ENCODE results near the gene NFKB1.
A peak's percentile ranks its signal among the peaks of the same experiment; 100 is the strongest.
"Not testable (repeated sequence)": the region's sequence is repeated elsewhere in the genome, so short reads cannot be mapped to it uniquely, and the experiment has no call there.

NFKB1 gene

GRCh38 chr4:102610476-102610875, 109.3 kb downstream of the NFKB1 start:
- in situ Hi-C loops (cut with MboI; ENCODE audit: low sequenced_read_pairs) = loop anchor here (25.0 kb wide), 1 partner anchor 173 kb away; no protein-coding TSS in a partner anchor
- peaks cover 18% of the 10 kb centered on the region for H3K36me3 ChIP-seq (replicated peaks)

GRCh38 chr4:102612210-102612609, 111.1 kb downstream of the NFKB1 start:
- Histone ChIP-seq H3K9me3 (no peaks in the 10 kb centered on the region), H3K36me3 (replicated peaks) (peaks cover 18% of the 10 kb centered on the region), H3K4me3 (no peak overlapping the region), H3K27me3 (ENCODE audit: low read depth) (no peaks in the 10 kb centered on the region), H3K4me1 (no peaks in the 10 kb centered on the region)
- no peak for DNase-seq (ENCODE audit: low spot score in 2 of 2)
- in situ Hi-C loops (cut with MboI; ENCODE audit: low sequenced_read_pairs) = loop anchor here (25.0 kb wide), 1 partner anchor 175 kb away; no protein-coding TSS in a partner anchor

More at GRCh38 chr4:102610476-102610875, 109.3 kb downstream of the NFKB1 start:
- no peak for DNase-seq (ENCODE audit: low spot score in 2 of 2)
- Histone ChIP-seq H3K4me3 (no peak overlapping the region), H3K9me3 (no peaks in the 10 kb centered on the region), H3K4me1 (no peaks in the 10 kb centered on the region), H3K27me3 (ENCODE audit: low read depth) (no peaks in the 10 kb centered on the region)

- Histone ChIP-seq H3K4me3 (no peak overlapping the region), H3K9me3 (no peaks in the 10 kb centered on the region), H3K4me1 (no peaks in the 10 kb centered on the region), H3K27me3 (ENCODE audit: low read depth) (no peaks in the 10 kb centered on the region), H3K36me3 (replicated peaks) (peaks cover 18% of the 10 kb centered on the region)
- DNase-seq (ENCODE audit: low spot score in 2 of 2) = no peak
- in situ Hi-C loops (cut with MboI; ENCODE audit: low sequenced_read_pairs) = loop anchor here (25.0 kb wide), 1 partner anchor 176 kb away; no protein-coding TSS in a partner anchor
These were observed 111.7 kb downstream of the NFKB1 start for GRCh38 chr4:102612824-102613366.

- no peaks in the 10 kb centered on the region for H3K27me3 ChIP-seq (ENCODE audit: low read depth)
- peaks cover 13% of the 10 kb centered on the region for H3K36me3 ChIP-seq (replicated peaks)
- H3K4me3 ChIP-seq = no peak overlapping the region
- DNase-seq (ENCODE audit: low spot score in 2 of 2) = no peak
- in situ Hi-C loops (cut with MboI; ENCODE audit: low sequenced_read_pairs) = loop anchor here (25.0 kb wide), 1 partner anchor 178 kb away; no protein-coding TSS in a partner anchor
- H3K9me3 ChIP-seq = no peaks in the 10 kb centered on the region
- H3K4me1 ChIP-seq = no peaks in the 10 kb centered on the region
These were observed 113.6 kb downstream of the NFKB1 start for GRCh38 chr4:102614801-102615200.

GRCh38 chr4:102616636-102617035, 115.5 kb downstream of the NFKB1 start:
- Histone ChIP-seq H3K27me3 (ENCODE audit: low read depth) (no peaks in the 10 kb centered on the region), H3K4me1 (no peaks in the 10 kb centered on the region), H3K4me3 (no peak overlapping the region), H3K9me3 (no peaks in the 10 kb centered on the region), H3K36me3 (replicated peaks) (peaks cover 4% of the 10 kb centered on the region; the same call in 1 of the 2 replicates)
- no peak for DNase-seq (ENCODE audit: low spot score in 2 of 2)
- in situ Hi-C loops (cut with MboI; ENCODE audit: low sequenced_read_pairs) = loop anchor here (25.0 kb wide), 1 partner anchor 179 kb away; no protein-coding TSS in a partner anchor

GRCh38 chr4:102619021-102619420, 117.9 kb downstream of the NFKB1 start:
- not testable (repeated sequence) for H3K9me3 ChIP-seq; H3K4me1 ChIP-seq; H3K36me3 ChIP-seq (replicated peaks); H3K4me3 ChIP-seq; DNase-seq (ENCODE audit: low spot score in 2 of 2); H3K27me3 ChIP-seq (ENCODE audit: low read depth)
- in situ Hi-C loops (cut with MboI; ENCODE audit: low sequenced_read_pairs) = loop anchor here (25.0 kb wide), 1 partner anchor 182 kb away; no protein-coding TSS in a partner anchor

- not testable (repeated sequence) for H3K4me3 ChIP-seq; H3K4me1 ChIP-seq; H3K9me3 ChIP-seq; H3K27me3 ChIP-seq (ENCODE audit: low read depth); H3K36me3 ChIP-seq (replicated peaks)
- in situ Hi-C loops (cut with MboI; ENCODE audit: low sequenced_read_pairs) = loop anchor here (10.0 to 25.0 kb wide), 2 partner anchors 183 to 385 kb away; no protein-coding TSS in a partner anchor
- DNase-seq (ENCODE audit: low spot score in 2 of 2) = peak in 1 of 2 experiments; percentile 23
These were observed 118.8 kb downstream of the NFKB1 start for GRCh38 chr4:102619776-102620631.

- Histone ChIP-seq H3K9me3 (no peaks in the 10 kb centered on the region), H3K4me3 (no peak overlapping the region), H3K4me1 (no peaks in the 10 kb centered on the region), H3K27me3 (ENCODE audit: low read depth) (no peaks in the 10 kb centered on the region), H3K36me3 (replicated peaks) (no peaks in the 10 kb centered on the region)
- in situ Hi-C loops (cut with MboI; ENCODE audit: low sequenced_read_pairs) = loop anchor here (10.0 to 25.0 kb wide), 2 partner anchors 184 to 384 kb away; no protein-coding TSS in a partner anchor
- DNase-seq (ENCODE audit: low spot score in 2 of 2) = peak; percentile 35 to 51
These were observed 119.7 kb downstream of the NFKB1 start for GRCh38 chr4:102620697-102621497.

GRCh38 chr4:102623622-102624021, 122.5 kb downstream of the NFKB1 start:
- Histone ChIP-seq H3K9me3 (no peaks in the 10 kb centered on the region), H3K4me3 (no peak overlapping the region), H3K4me1 (no peaks in the 10 kb centered on the region), H3K27me3 (ENCODE audit: low read depth) (no peaks in the 10 kb centered on the region), H3K36me3 (replicated peaks) (no peaks in the 10 kb centered on the region)
- peak; percentile 14 to 49 for DNase-seq (ENCODE audit: low spot score in 2 of 2)
- in situ Hi-C loops (cut with MboI; ENCODE audit: low sequenced_read_pairs) = loop anchor here (10.0 to 25.0 kb wide), 2 partner anchors 186 to 381 kb away; no protein-coding TSS in a partner anchor

- no peak overlapping the region for H3K4me3 ChIP-seq
- in situ Hi-C loops (cut with MboI; ENCODE audit: low sequenced_read_pairs) = loop anchor here (10.0 to 25.0 kb wide), 2 partner anchors 187 to 380 kb away; no protein-coding TSS in a partner anchor
- H3K4me1 ChIP-seq = no peaks in the 10 kb centered on the region
- DNase-seq (ENCODE audit: low spot score in 2 of 2) = no peak
- H3K9me3 ChIP-seq = no peaks in the 10 kb centered on the region
- no peaks in the 10 kb centered on the region for H3K27me3 ChIP-seq (ENCODE audit: low read depth)
- no peaks in the 10 kb centered on the region for H3K36me3 ChIP-seq (replicated peaks)
These were observed 123.3 kb downstream of the NFKB1 start for GRCh38 chr4:102624505-102624904.

GRCh38 chr4:102625232-102625930, 124.2 kb downstream of the NFKB1 start:
- DNase-seq (ENCODE audit: low spot score in 2 of 2) = peak in 1 of 2 experiments; percentile 29
- H3K4me1 ChIP-seq = no peaks in the 10 kb centered on the region
- no peaks in the 10 kb centered on the region for H3K27me3 ChIP-seq (ENCODE audit: low read depth)
- H3K36me3 ChIP-seq (replicated peaks) = no peaks in the 10 kb centered on the region
- no peaks in the 10 kb centered on the region for H3K9me3 ChIP-seq
- no peak overlapping the region for H3K4me3 ChIP-seq
- in situ Hi-C loops (cut with MboI; ENCODE audit: low sequenced_read_pairs) = loop anchor here (10.0 to 25.0 kb wide), 2 partner anchors 379 to 462 kb away; partner anchors contain the start of genes BDH2 and SLC9B2

GRCh38 chr4:102627831-102628523, 126.8 kb downstream of the NFKB1 start:
- no peaks in the 10 kb centered on the region for H3K4me1 ChIP-seq
- no peaks in the 10 kb centered on the region for H3K36me3 ChIP-seq (replicated peaks)
- DNase-seq (ENCODE audit: low spot score in 2 of 2) = no peak
- in situ Hi-C loops (cut with MboI; ENCODE audit: low sequenced_read_pairs) = loop anchor here (10.0 to 25.0 kb wide), 2 partner anchors 377 to 459 kb away; partner anchors contain the start of genes BDH2 and SLC9B2
- H3K9me3 ChIP-seq = no peaks in the 10 kb centered on the region
- H3K4me3 ChIP-seq = no peak overlapping the region
- no peaks in the 10 kb centered on the region for H3K27me3 ChIP-seq (ENCODE audit: low read depth)
